Esophagus muscularis mucosa (tissue), 4 donors: ENCODE results near the gene PTF1A. TPM values are rescaled to one million over a fixed set of nuclear protein-coding genes. Genes with fewer than 3 reads are reported as not detected.

ENCODE experiments used
- DNase-seq: peaks from one replicate; pipeline ENCODE4 v3.0.0-alpha.2; 2017; ENCODE audit errors: extremely low spot score
- H3K27ac ChIP-seq, 4 donors: fragments of 200-600 bp; sonication (generic); replicated peaks in 1 of 4; 1 replicate in 3 of 4; 2 replicates in 1 of 4; pipeline ENCODE4 v1.5.1; 2016 to 2019; ENCODE audit warnings: mild to moderate bottlenecking in 1 of 4
- H3K27me3 ChIP-seq, 4 donors: fragments of 200-600 bp; sonication (generic); one replicate each; pipeline versions ENCODE4 v1.5.1 to v1.6.0; 2016 to 2019
- H3K36me3 ChIP-seq, 4 donors: fragments of 200-600 bp; sonication (generic); one replicate each; pipeline ENCODE4 v1.5.1; 2016 to 2019
- H3K4me1 ChIP-seq, 4 donors: fragments of 200-600 bp; sonication (generic); one replicate each; pipeline ENCODE4 v1.5.1; 2016 to 2019
- H3K4me3 ChIP-seq, 4 donors: fragments of 200-600 bp; sonication (generic); 1 replicate in 2 of 4; 2 replicates in 2 of 4; pipeline ENCODE4 v1.5.1; 2016 to 2019; ENCODE audit warnings: mild to moderate bottlenecking in 4 of 4, moderate library complexity in 1 of 4
- H3K9me3 ChIP-seq, 4 donors: fragments of 200-600 bp; sonication (generic); 1 replicate in 3 of 4; 2 replicates in 1 of 4; pipeline ENCODE4 v1.5.1; 2016 to 2019
- EP300 ChIP-seq: sonication (generic); formaldehyde crosslinking; IDR thresholded peaks from one replicate; pipeline ENCODE4 v1.6.1; 2017; ENCODE audit warnings: antibody characterized with exemption
- POLR2A ChIP-seq: fragments of 450-650 bp; IDR thresholded peaks from one replicate; pipeline ENCODE4 v1.6.1; 2017; ENCODE audit warnings: antibody characterized with exemption, moderate library complexity, mild to moderate bottlenecking, low read depth
- POLR2AphosphoS5 ChIP-seq, 2 donors: sonication (generic); formaldehyde crosslinking; IDR thresholded peaks; one replicate each; pipeline ENCODE4 v1.6.1; 2017; ENCODE audit warnings: antibody characterized with exemption in 2 of 2
- WGBS: methylation state at CpG from one replicate; pipeline ENCODE4 v1.1.5; 2018; 5-methylcytosine and 5-hydroxymethylcytosine counted together
- intact Hi-C: fragments of 100-400 bp; cut with DNase I; formaldehyde crosslinking; loops from one replicate; pipeline ENCODE4 v1.15.1; 2023
- total RNA-seq, 4 donors: library from RNA; depleted of rRNA; stranded (reverse); fragments of >200 nt; gene quantifications; one replicate each; pipeline versions ENCODE4 v1.1.0 to v1.2.1, GENCODE V29; 2016
- TF ChIP-seq, protein P1 (sequence below), 3 experiments: fragments of 200-600 bp in 2 of 3; fragments of 450-650 bp in 1 of 3; sonication (generic) in 2 of 3; IDR thresholded peaks; one replicate each; pipeline ENCODE4 v1.5.1; 2017 to 2019; ENCODE audit warnings: antibody characterized with exemption in 3 of 3, mild to moderate bottlenecking in 2 of 3, moderate library complexity in 1 of 3

The PTF1A gene
- total RNA-seq, 4 donors from 2014 or later, result not detected

DNA sequence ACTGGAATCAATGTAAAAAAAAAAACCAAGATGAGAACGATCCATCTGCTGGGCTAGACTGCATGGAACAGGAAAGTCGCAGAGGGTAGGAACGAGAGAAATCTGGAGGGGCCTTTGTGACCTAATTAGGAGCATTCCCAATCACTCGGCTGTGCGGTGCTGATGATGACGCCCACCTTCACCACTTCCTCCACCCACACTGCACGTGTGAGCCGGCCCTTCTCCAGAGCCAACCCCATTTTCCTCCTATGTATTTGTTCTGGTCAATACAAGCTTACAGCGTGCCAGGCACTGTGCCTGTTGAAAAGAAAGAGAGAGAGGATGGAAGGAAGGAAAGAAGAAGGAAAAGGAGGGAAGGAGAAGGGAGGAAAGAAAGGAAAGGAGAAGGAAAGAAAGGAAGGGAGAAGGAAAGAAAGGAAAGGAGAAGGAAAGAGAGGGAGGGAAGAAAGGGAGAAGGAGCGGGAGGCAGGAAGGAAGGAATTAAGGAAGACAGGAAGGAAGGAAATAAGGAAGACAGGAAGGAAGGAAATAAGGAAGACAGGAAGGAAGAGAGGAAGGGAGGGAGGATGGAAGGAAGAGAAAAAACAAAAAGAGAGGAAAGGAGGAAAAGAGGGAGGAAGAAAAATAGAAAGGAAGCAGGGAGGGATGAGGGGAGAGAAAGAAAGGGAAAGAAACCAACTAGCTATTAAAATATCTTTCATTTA, 35.5 kb upstream of the PTF1A start:
- H3K36me3 ChIP-seq, result no peaks in the 10 kb centered on the region
- 69% methylated on average over 10 of the region's 10 CpGs for WGBS
- intact Hi-C loops, result no loop called here
- peaks cover 4 to 7% (median 5%) of the 10 kb centered on the region in 4 donors for H3K4me1 ChIP-seq
- H3K4me3 ChIP-seq, result no peak overlapping the region
- H3K9me3 ChIP-seq, result no peaks in the 10 kb centered on the region
- H3K27ac ChIP-seq, result no peak overlapping the region
- no peak for TF ChIP-seq EP300
- TF ChIP-seq, protein P1, sequence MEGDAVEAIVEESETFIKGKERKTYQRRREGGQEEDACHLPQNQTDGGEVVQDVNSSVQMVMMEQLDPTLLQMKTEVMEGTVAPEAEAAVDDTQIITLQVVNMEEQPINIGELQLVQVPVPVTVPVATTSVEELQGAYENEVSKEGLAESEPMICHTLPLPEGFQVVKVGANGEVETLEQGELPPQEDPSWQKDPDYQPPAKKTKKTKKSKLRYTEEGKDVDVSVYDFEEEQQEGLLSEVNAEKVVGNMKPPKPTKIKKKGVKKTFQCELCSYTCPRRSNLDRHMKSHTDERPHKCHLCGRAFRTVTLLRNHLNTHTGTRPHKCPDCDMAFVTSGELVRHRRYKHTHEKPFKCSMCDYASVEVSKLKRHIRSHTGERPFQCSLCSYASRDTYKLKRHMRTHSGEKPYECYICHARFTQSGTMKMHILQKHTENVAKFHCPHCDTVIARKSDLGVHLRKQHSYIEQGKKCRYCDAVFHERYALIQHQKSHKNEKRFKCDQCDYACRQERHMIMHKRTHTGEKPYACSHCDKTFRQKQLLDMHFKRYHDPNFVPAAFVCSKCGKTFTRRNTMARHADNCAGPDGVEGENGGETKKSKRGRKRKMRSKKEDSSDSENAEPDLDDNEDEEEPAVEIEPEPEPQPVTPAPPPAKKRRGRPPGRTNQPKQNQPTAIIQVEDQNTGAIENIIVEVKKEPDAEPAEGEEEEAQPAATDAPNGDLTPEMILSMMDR (IDR thresholded peaks at IDR 0.05), result no peak
- TF ChIP-seq POLR2A, result no peak
- no peak for TF ChIP-seq POLR2AphosphoS5 (IDR thresholded peaks at IDR 0.05)
- peaks cover 0 to 24% (median 0%) of the 10 kb centered on the region in 4 donors for H3K27me3 ChIP-seq
- DNase-seq, result peak; percentile 42

DNA sequence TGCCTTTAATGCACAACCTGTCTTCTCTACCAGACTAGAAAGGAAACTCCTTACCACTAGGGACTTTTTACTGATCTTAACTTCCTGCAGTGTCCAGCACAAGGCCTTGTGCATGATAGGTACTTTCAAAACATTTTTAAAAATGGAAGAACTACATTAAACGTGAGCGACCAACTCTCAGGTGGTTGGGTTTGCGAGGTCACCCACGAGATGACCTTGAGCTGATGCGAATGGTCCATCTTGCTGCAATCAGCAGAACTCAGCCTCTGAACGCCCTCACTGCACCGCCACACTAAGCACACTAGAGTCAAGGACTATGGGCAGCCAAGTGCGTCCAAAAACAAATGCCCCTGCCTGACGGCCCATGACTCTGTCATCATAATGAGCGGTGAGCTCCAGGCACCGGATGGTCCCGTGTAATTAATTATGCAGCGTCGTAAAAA, 34.9 kb upstream of the PTF1A start:
- Histone ChIP-seq H3K9me3 (no peaks in the 10 kb centered on the region), H3K27ac (no peak overlapping the region), H3K4me3 (no peak overlapping the region), H3K4me1 (peaks cover 4 to 7% (median 5%) of the 10 kb centered on the region in 4 donors), H3K36me3 (no peaks in the 10 kb centered on the region), H3K27me3 (peaks cover 0 to 24% (median 0%) of the 10 kb centered on the region in 4 donors)
- no peak for TF ChIP-seq POLR2A
- TF ChIP-seq, protein P1 (IDR thresholded peaks at IDR 0.05), result no peak
- no peak for TF ChIP-seq POLR2AphosphoS5 (IDR thresholded peaks at IDR 0.05)
- no peak for TF ChIP-seq EP300
- intact Hi-C loops, result no loop called here
- WGBS, result 67% methylated on average over 14 of the region's 14 CpGs
- DNase-seq, result peak; percentile 62

GRCh38 chr10:23157691-23158369, 34.3 kb upstream of the PTF1A start:
- no peak overlapping the region for H3K27ac ChIP-seq
- intact Hi-C loops, result no loop called here
- no peaks in the 10 kb centered on the region for H3K36me3 ChIP-seq
- peaks cover 4 to 7% (median 5%) of the 10 kb centered on the region in 4 donors for H3K4me1 ChIP-seq
- peak overlapping the region in 2 of 4 donors; percentile 14 to 20 for H3K4me3 ChIP-seq
- H3K9me3 ChIP-seq, result no peaks in the 10 kb centered on the region
- H3K27me3 ChIP-seq, result peaks cover 0 to 24% (median 0%) of the 10 kb centered on the region in 4 donors
- TF ChIP-seq POLR2AphosphoS5 (IDR thresholded peaks at IDR 0.05) (no peak), POLR2A (no peak), EP300 (no peak)
- TF ChIP-seq, protein P1 (IDR thresholded peaks at IDR 0.05), result no peak
- DNase-seq, result peak; percentile 70
- WGBS, result 49% methylated on average over 12 of the region's 12 CpGs

DNA sequence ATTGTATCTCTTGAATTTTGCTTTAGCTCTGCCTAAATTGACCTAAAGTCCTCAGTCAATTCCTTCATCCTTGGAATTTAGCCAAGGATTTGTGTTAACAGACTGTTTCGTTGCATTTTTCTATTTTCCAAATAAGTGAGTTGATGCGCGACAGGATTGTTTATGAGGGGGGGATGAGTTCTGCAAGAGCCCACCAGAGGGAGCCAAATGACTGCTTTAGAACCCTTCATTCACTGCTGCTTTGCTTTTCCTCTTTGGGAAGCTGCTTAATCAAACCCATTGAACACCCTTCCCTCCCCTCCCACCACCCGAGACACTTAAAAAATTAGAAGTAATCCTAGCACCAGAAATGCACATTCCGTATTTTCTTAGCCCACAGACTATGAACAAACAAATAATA, 33.7 kb upstream of the PTF1A start:
- H3K4me1 ChIP-seq, result peaks cover 4 to 7% (median 5%) of the 10 kb centered on the region in 4 donors
- under 1% methylated on average over 5 of the region's 5 CpGs for WGBS

More for the DNA sequence above, 33.7 kb upstream of the PTF1A start:
- intact Hi-C loops, result no loop called here
- no peaks in the 10 kb centered on the region for H3K36me3 ChIP-seq
- H3K27me3 ChIP-seq, result peaks cover 0 to 24% (median 0%) of the 10 kb centered on the region in 4 donors
- no peaks in the 10 kb centered on the region for H3K9me3 ChIP-seq
- DNase-seq, result peak; percentile 86
- TF ChIP-seq POLR2AphosphoS5 (IDR thresholded peaks at IDR 0.05), result no peak
- TF ChIP-seq, protein P1 (IDR thresholded peaks at IDR 0.05), result peak; percentile 67 to 72 (median 70)
- H3K4me3 ChIP-seq, result peak overlapping the region in 2 of 4 donors; percentile 14 to 20
- H3K27ac ChIP-seq, result no peak overlapping the region
